Stimulated activated CD8-positive, alpha-beta memory T cell treated with anti-CD3 and anti-CD28 coated beads, Interleukin-7, amount 100 ng/mL, for 24 hours (primary cell): ENCODE results near the gene DAZL.
"Not testable (repeated sequence)": the region's sequence is repeated elsewhere in the genome, so short reads cannot be mapped to it uniquely, and the experiment has no call there.

Experiments used
- DNase-seq: peaks from one replicate; pipeline ENCODE4 v3.0.0-alpha.2; 2020; ENCODE audit warnings: low read depth

DAZL gene, protein sequence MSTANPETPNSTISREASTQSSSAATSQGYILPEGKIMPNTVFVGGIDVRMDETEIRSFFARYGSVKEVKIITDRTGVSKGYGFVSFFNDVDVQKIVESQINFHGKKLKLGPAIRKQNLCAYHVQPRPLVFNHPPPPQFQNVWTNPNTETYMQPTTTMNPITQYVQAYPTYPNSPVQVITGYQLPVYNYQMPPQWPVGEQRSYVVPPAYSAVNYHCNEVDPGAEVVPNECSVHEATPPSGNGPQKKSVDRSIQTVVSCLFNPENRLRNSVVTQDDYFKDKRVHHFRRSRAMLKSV

DNA sequence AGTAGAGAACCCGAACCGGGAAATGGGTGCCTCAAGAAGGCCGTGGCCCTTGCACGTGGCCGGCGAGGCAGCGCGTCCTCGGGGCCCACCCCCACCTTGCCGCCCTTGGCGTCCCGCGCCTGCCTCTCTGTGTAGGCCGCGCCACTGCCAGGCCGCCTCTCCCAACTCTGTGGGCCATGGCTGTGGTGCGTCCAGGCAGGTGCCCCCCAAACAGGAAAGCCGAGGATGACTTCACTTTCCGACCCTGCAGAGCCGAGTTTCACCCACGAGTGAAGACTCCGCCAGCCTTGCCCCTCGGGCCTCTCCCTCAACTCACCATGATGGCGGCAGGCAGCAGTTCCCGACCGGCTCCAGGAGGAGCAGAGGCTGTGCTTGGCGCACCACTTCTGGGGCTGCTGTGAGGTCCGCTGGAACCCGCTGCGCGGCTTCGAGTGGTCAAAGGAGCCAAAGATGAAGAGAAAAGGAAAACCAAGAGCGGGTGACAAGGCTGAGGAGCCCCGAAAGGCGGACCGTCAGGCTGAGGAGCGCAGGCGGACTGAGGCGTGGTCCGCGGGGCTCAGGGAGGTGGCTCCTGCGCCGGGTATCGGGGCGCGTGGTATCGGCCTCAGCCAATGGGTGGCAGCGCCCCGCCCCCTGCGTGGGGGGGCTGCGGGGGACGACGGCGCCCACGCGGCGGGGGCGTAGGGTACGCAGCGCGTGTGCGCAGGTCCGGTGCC lies at the start of gene DAZL:
TSS of gene DAZL (minus strand) at position 537 of the 716 bp plus-strand sequence. CDS start at position 319, 218 bp downstream.
- DNase-seq = no peak

DNA sequence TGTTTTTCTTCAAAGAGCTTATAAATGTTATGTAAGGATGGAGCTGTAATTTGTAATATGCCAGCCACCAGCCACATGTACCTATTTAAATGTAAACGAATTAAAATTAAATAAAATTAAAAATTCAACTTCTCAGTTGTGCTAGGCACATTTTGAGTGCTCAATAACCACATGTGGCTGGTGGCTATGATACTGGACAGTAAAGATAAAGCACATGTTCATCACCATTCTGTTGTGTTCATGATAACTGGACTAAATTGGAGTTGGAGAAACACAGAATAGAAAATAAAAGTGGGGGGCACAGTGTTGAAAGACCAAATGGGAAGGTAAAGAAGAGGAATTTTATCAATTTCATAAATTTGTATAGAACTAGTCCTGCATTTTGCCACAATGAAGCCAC lies 49.8 kb upstream of the DAZL start:
- DNase-seq = no peak

- no peak for DNase-seq
Measured at GRCh38 chr3:16653712-16654111, 48.5 kb upstream of the DAZL start.

DNA sequence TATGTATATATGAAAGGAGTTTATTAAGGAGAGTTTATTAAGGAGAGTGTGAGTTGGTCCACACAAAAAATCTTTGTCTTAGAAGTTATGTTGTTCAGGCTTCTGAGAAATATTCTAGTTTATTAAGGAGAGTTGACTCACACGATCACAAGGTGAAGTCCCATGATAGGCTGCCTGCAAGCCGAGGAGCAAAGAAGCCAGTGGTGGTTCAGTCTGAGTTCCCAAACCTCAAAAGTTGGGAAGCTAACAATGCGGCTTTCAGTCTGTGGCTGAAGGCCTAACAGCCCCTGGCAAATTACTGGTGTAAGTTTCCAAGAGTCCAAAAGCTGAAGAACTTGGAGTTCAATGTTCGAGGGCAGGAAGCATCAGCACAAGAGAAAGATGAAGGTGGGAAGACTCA lies 42.4 kb upstream of the DAZL start:
- no peak for DNase-seq

DNA sequence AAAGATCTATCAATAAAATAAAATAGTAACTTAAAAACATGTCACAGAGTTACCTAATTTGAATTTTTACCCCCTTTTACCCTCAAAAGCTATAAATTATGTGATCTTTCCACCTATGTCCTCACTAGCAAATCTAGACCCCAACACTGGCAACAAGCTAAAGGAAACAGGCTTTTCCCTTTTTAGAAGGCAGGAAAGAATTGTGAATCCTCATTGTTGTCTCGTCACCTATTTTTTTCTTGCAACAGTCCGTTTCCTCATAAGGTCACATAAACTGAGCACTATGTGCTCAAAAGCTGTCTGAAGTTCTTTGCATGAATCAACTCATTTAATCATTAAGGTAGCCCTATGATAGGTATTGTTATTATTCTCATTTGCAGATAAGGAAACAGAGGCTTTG lies 34.6 kb upstream of the DAZL start:
- no peak for DNase-seq

DNA sequence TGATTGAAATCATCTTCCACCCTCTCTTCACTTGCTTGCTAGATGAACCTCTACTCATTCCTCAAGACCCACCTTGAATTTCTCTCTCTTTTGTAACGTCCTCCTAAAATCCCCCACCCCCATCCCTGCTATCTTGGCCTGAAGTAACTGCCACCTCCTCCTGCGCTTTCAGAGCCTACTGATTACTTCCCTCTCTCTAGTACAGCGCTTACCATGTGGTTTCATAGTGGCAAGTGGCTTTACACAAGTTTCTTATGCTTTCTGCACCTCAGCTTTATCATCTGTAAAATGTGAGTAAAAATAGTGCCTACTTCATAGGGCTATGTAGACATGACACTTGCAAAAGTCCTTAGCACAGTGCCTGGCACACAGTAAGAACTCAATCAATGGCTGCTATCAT lies 28.7 kb upstream of the DAZL start:
- DNase-seq = no peak

- DNase-seq = no peak
Measured at GRCh38 chr3:16632395-16632794, 27.2 kb upstream of the DAZL start.

GRCh38 chr3:16618721-16619120 lies 13.5 kb upstream of the DAZL start:
- no peak for DNase-seq

GRCh38 chr3:16617155-16617554 lies 11.9 kb upstream of the DAZL start:
- not testable (repeated sequence) for DNase-seq

DNA sequence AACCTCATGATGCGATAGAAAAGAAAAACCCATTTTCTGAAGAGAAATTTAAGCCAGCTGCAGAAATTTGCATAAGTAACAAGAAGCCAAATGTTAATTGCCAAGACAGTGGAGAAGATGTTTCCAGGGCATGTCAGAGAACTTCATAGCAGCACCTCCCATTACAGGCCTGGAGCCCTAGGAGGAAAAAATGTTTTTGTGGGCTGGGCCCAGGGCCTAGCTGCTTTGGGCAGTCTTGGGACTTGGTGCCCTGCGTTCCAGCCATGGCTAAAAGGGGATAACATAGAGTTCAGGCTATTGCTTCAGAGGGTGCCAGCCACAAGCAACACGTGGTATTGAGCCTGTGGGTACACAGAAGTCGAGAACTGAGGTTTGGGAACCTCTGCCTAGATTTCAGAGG lies 10.9 kb upstream of the DAZL start:
- DNase-seq = no peak

GRCh38 chr3:16614033-16615031 lies 9.1 kb upstream of the DAZL start:
- DNase-seq = no peak

GRCh38 chr3:16609927-16610580 lies 4.8 kb upstream of the DAZL start:
- no peak for DNase-seq

- no peak for DNase-seq
Measured at GRCh38 chr3:16608816-16609215, 3.6 kb upstream of the DAZL start.

DNA sequence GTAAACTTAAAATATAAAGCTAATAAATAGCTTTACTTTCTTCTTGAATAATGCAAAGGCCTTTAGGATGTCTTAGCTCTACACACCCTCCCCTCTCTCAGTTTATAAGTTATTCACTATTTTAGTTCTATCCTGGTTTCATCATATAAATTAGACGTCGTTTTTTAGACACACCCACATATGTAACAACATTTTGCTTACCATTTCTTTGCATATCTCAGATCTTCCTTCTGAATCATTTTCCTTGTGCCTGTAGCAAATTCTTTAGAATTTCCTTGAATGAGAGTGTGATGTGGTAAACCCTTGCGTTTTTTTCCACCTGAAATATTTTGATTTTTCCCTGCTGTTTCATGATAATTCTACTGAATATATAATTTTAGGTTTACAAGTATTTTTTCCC lies 2.5 kb upstream of the DAZL start:
- no peak for DNase-seq

- no peak for DNase-seq
Measured at GRCh38 chr3:16606398-16606797, 1.2 kb upstream of the DAZL start.

- DNase-seq = no peak
Measured at GRCh38 chr3:16605966-16606365, 743 bp upstream of the DAZL start.

- no peak for DNase-seq
Measured at GRCh38 chr3:16604433-16604832, 790 bp downstream of the DAZL start.

DNA sequence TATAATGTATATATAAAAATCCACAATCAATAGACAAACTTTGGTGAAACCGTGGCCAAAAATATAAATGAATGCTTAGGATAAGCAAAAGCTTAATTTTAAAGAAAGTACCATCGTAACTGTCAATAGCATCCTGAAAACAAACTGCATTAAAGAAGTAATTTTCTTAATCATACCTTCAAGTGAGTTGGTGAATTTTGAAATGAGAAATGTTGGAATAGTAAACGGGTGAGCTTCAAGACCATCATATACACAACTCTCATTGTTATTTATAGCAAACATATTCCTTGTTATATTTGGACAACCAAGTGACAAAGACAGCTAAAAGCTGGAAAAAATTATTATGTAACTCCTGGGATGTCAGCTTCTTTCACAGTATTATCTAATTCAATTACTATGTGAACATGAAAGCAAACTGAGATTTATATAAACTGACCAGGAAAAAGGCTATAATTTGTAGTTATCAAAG lies 3.7 kb downstream of the DAZL start:
- DNase-seq = no peak

DNA sequence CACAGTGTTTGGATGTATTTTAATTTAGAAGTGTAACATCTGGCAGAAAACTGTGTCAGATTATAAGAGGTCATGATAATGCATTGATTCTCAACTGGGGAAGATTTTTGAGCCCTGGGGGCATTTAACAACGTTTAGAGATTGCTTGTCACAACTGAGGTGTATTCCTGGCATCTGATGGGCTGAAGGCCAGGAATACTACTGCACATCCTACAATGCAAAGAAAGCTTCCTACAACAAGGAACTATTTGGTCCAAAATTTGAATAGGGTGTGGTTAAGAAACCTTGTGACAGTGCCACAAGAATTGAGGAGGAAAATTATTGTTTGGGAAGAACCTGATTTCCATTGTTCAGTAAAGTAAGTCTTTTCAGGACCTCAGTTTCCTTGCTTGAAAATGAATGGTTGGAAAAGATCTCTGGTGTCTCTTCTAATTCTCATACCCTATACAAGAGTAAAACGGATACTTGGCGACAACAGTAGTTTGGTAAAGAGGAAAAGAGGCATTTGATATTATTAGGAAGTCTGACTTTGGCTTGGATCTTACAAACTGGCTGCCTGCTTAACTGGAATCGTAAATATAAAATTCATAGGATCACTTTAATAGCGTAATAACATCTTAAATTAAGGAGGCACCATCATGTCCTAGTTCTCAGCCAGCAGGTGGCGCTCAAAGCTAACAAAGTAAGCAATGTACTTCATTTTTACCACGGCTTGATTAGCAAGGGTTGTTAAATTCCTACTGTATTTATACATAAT lies 4.3 kb downstream of the DAZL start:
- peak; percentile 74 for DNase-seq

DNA sequence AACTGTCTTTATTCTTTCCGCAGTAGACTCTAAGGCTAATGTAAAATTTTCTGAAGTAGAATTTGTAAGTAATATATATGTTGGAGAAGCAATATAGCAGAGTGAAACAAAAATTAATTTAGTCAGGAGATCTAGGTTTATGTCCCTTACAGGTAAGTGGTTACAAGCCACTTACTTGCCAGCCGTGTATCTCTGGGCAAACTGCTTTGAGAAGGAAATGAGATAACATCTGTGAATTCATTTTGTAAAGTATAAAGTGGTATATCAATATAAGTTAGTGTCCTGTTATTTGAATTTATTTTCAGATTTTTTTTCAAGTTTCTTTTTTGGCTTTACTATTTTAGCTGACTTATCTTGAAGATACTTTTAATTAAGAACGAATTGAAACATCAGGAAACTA lies 5.5 kb downstream of the DAZL start:
- DNase-seq = no peak

DNA sequence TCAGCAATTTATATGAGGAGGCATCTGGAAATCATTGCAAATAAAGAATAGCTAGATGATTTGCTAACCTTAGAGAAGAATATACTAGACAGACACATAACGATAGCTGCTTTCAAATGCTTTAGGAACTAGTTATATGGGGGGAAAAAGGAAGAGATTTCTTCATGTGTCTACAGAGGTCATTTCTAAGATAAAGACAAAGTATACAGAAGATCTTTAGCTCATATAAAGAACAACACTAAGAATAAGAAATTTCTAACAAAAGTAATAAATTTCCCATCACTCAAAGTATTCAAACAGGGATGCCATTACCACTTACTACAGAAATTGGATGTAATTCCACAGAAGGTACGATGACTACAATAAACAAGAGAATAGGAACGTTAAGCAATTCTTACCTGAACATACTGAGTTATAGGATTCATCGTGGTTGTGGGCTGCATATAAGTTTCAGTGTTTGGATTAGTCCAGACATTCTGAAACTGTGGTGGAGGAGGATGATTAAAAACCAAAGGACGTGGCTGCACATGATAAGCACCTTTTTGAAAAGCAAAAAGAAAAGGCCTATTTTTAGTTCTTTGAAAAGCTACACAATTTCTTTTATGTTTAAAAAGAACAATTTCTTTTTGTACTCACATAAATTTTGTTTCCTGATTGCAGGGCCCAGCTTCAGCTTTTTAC lies 8.7 kb downstream of the DAZL start:
- no peak for DNase-seq
